Activated naive CD8-positive, alpha-beta T cell treated with anti-CD3 and anti-CD28 coated beads for 36 hours (primary cell): ENCODE measurements around the gene TBKBP1. TPM values are rescaled to one million over a fixed set of nuclear protein-coding genes. Genes with fewer than 3 reads are reported as not detected.

ENCODE experiments used
- DNase-seq: peaks from one replicate; pipeline ENCODE4 v3.0.0; 2021
- H3K27ac Mint-ChIP-seq: one replicate; pipeline ENCODE4 v1.8.0; 2022; ENCODE audit warnings: mild to moderate bottlenecking, moderate library complexity, mixed read lengths
- H3K27me3 Mint-ChIP-seq: one replicate; pipeline ENCODE4 v1.8.0; 2022; ENCODE audit warnings: mild to moderate bottlenecking, mixed read lengths
- H3K36me3 Mint-ChIP-seq: one replicate; pipeline ENCODE4 v1.8.0; 2021; ENCODE audit warnings: mild to moderate bottlenecking, mixed read lengths
- H3K4me1 Mint-ChIP-seq: one replicate; pipeline ENCODE4 v1.8.0; 2021; ENCODE audit warnings: mixed read lengths
- H3K4me3 Mint-ChIP-seq: one replicate; pipeline ENCODE4 v1.8.0; 2022; ENCODE audit warnings: mild to moderate bottlenecking, moderate library complexity, mixed read lengths
- H3K9me3 Mint-ChIP-seq: one replicate; pipeline ENCODE4 v1.8.0; 2022; ENCODE audit warnings: mixed read lengths
- total RNA-seq, 2 experiments: library from RNA; stranded (reverse); gene quantifications; one replicate each; pipeline ENCODE4 v1.2.3, GENCODE V29; 2021

The TBKBP1 gene
- total RNA-seq, 2 experiments from 2014 or later = 11.7 to 11.9 TPM

GRCh38 chr17:47721725-47722124 is 27.8 kb downstream of the TBKBP1 start:
- Mint-ChIP-seq H3K27ac (peak overlapping the region; percentile 99), H3K4me3 (peak overlapping the region; percentile 79), H3K9me3 (no peaks in the 10 kb centered on the region), H3K36me3 (no peaks in the 10 kb centered on the region), H3K4me1 (peaks cover 80% of the 10 kb centered on the region), H3K27me3 (no peaks in the 10 kb centered on the region)
- DNase-seq = no peak

GRCh38 chr17:47724705-47725104 is 30.7 kb downstream of the TBKBP1 start:
- Mint-ChIP-seq H3K27ac (peak overlapping the region; percentile 30), H3K4me1 (peaks cover 70% of the 10 kb centered on the region), H3K27me3 (no peaks in the 10 kb centered on the region), H3K4me3 (no peak overlapping the region), H3K9me3 (no peaks in the 10 kb centered on the region), H3K36me3 (no peaks in the 10 kb centered on the region)
- no peak for DNase-seq

- Mint-ChIP-seq H3K36me3 (no peaks in the 10 kb centered on the region), H3K4me1 (peaks cover 69% of the 10 kb centered on the region), H3K4me3 (no peak overlapping the region), H3K9me3 (no peaks in the 10 kb centered on the region), H3K27me3 (no peaks in the 10 kb centered on the region), H3K27ac (peak overlapping the region; percentile 35)
- DNase-seq = no peak
Observed at GRCh38 chr17:47725446-47726111, 31.6 kb downstream of the TBKBP1 start.

GRCh38 chr17:47726796-47727703 is 33.1 kb downstream of the TBKBP1 start:
- Mint-ChIP-seq H3K4me3 (no peak overlapping the region), H3K4me1 (peaks cover 71% of the 10 kb centered on the region), H3K27ac (no peak overlapping the region), H3K27me3 (no peaks in the 10 kb centered on the region), H3K9me3 (no peaks in the 10 kb centered on the region), H3K36me3 (no peaks in the 10 kb centered on the region)
- no peak for DNase-seq

GRCh38 chr17:47727704-47728036 is 33.7 kb downstream of the TBKBP1 start:
- no peak for DNase-seq

DNA sequence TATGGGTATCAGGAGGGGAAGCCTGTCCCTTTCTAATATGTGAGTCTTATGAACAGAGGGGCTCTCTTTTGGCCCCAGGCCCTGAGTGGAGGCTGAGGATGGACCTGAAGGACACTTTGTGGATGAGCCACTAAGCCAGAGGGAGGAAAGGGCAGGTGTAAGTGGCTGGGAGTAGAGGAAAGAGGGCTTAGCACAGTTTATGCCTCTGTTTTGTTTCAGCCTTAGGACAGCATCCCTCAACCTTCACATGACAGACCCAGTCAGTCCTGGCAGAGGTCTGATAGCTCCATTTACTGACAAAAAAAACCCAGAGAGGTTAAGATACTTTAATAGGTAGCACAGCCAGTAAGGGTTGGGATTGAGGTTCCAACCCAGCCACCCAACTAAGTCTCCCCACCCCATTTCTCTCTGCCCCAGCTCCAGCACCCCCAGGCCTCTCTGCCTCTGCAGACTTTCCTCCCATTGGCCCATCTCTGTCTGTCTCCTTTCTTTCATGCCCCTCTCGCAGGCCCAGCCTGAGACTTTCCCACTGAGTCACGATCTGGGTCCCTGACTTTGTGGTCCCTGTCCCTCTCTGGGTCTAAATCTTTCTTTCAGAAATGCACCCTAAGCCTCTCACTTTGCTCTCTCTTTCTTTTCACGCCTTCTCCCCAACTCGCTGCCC is 34.4 kb downstream of the TBKBP1 start:
- Mint-ChIP-seq H3K36me3 (no peaks in the 10 kb centered on the region), H3K27ac (peak overlapping the region; percentile 52), H3K9me3 (no peaks in the 10 kb centered on the region), H3K4me1 (peaks cover 71% of the 10 kb centered on the region), H3K4me3 (no peak overlapping the region), H3K27me3 (no peaks in the 10 kb centered on the region)
- no peak for DNase-seq

More at GRCh38 chr17:47727704-47728036, 33.7 kb downstream of the TBKBP1 start:
- no peaks in the 10 kb centered on the region for H3K27me3 Mint-ChIP-seq
- H3K27ac Mint-ChIP-seq = no peak overlapping the region
- no peaks in the 10 kb centered on the region for H3K9me3 Mint-ChIP-seq
- H3K4me3 Mint-ChIP-seq = no peak overlapping the region
- no peaks in the 10 kb centered on the region for H3K36me3 Mint-ChIP-seq
- H3K4me1 Mint-ChIP-seq = peaks cover 71% of the 10 kb centered on the region

DNA sequence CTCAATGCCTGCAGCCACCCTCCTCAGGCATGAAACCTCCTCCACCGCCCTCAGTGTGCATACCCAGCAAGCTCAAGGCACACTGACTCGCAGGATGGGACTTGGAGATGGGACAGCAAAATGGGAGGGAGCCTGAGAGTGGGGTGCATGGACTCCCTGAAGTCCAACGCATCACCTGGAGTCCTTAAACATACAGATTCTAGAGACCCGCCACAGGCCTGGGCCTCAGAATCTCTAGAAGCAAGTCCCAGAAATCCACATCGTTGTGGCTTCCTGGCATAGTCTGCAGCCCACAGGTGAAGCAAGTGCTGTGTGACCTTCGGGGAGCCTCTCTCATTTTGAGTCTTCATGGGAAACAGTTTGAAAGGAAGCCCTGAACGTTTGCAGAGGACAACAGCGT is 35.5 kb downstream of the TBKBP1 start:
- Mint-ChIP-seq H3K27ac (peak overlapping the region; percentile 59), H3K4me1 (peaks cover 70% of the 10 kb centered on the region), H3K4me3 (no peak overlapping the region), H3K27me3 (no peaks in the 10 kb centered on the region), H3K36me3 (peaks cover 8% of the 10 kb centered on the region), H3K9me3 (no peaks in the 10 kb centered on the region)
- no peak for DNase-seq

DNA sequence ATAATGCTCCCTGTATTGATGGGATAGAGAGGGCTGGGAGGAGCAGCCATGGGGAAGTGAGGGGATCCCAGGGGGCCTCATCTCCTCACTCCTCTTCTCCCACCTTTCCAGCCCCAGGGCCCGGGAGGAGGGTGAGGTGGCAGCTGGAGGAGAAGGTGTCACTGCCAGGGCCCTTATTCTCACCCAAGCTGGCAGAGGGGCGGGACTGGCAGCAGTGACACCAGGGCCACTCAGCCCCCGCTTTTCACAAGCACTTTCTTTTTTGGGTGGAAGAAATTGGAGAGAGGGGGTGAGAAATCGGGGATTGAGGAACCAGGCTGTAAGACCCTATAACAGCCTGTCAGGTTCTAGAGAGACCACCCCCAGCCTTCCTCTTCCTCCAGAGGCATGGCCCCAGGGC is 36.7 kb downstream of the TBKBP1 start:
- H3K9me3 Mint-ChIP-seq = no peaks in the 10 kb centered on the region
- peaks cover 63% of the 10 kb centered on the region for H3K4me1 Mint-ChIP-seq
- H3K4me3 Mint-ChIP-seq = no peak overlapping the region
- H3K36me3 Mint-ChIP-seq = peaks cover 20% of the 10 kb centered on the region
- no peaks in the 10 kb centered on the region for H3K27me3 Mint-ChIP-seq
- DNase-seq = no peak
- peak overlapping the region; percentile 62 for H3K27ac Mint-ChIP-seq

DNA sequence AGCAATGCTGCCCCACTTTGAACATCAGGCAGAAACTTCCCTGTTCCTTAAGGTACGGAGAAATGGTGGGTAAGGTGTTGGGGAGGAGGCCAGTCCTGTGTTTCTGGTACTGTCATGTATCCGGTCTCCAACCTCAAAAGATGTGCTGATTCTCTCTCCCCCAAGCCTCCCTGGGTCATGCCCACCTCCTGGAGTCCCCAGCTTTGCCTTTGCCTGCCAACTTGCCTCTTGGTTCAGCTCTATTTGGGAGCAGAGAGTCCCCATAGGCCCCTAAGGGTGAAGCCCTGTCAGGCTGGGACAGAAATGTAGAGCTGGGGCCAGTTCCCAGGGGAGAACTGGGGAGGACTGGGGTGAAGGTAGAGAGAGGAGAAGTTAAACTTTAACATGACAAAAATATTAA is 37.4 kb downstream of the TBKBP1 start:
- Mint-ChIP-seq H3K4me3 (no peak overlapping the region), H3K27me3 (no peaks in the 10 kb centered on the region), H3K36me3 (peaks cover 27% of the 10 kb centered on the region), H3K4me1 (peaks cover 63% of the 10 kb centered on the region), H3K9me3 (no peaks in the 10 kb centered on the region), H3K27ac (peak overlapping the region; percentile 62)
- DNase-seq = no peak

GRCh38 chr17:47732399-47733046 is 38.6 kb downstream of the TBKBP1 start:
- no peak for DNase-seq
- Mint-ChIP-seq H3K27ac (peak overlapping the region; percentile 90), H3K4me1 (peaks cover 65% of the 10 kb centered on the region), H3K27me3 (no peaks in the 10 kb centered on the region), H3K36me3 (peaks cover 36% of the 10 kb centered on the region), H3K4me3 (peak overlapping the region; percentile 84), H3K9me3 (no peaks in the 10 kb centered on the region)

DNA sequence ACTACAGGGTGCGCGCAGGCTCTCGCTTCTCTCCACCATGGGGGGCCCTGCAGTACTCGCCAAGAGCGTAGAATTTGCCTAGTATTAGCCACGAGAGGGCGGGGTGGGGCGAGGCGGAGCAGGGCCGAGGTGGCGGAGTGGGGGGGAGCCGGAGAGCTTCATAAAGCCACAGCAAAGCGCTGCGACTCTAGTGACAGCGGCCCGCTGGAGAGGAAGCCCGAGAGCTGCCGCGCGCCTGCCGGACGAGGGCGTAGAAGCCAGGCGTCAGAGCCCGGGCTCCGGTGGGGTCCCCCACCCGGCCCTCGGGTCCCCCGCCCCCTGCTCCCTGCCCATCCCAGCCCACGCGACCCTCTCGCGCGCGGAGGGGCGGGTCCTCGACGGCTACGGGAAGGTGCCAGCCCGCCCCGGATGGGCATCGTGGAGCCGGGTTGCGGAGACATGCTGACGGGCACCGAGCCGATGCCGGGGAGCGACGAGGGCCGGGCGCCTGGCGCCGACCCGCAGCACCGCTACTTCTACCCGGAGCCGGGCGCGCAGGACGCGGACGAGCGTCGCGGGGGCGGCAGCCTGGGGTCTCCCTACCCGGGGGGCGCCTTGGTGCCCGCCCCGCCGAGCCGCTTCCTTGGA is 39.2 kb downstream of the TBKBP1 start, which contains the start of gene TBX21:
TBX21 (plus strand) TSS at position 190 of the 627 bp plus-strand sequence; CDS start at position 409, 219 bp downstream.
- peak within 1 kb of the TSS; percentile 100 for H3K4me3 Mint-ChIP-seq
- no peaks in the 10 kb centered on the region for H3K9me3 Mint-ChIP-seq
- peaks cover 64% of the 10 kb centered on the region for H3K4me1 Mint-ChIP-seq
- no peaks in the 10 kb centered on the region for H3K27me3 Mint-ChIP-seq
- H3K36me3 Mint-ChIP-seq = peaks cover 38% of the 10 kb centered on the region
- DNase-seq = peak; percentile 94
- peak within 1 kb of the TSS; percentile 97 for H3K27ac Mint-ChIP-seq

- peaks cover 44% of the 10 kb centered on the region for H3K36me3 Mint-ChIP-seq
- no peak for DNase-seq
Observed at GRCh38 chr17:47733674-47734410, 39.9 kb downstream of the TBKBP1 start.

GRCh38 chr17:47735139-47735464 is 41.1 kb downstream of the TBKBP1 start:
- Mint-ChIP-seq H3K27me3 (no peaks in the 10 kb centered on the region), H3K4me1 (peaks cover 61% of the 10 kb centered on the region), H3K27ac (peak overlapping the region; percentile 97), H3K4me3 (peak overlapping the region; percentile 100), H3K9me3 (no peaks in the 10 kb centered on the region), H3K36me3 (peaks cover 50% of the 10 kb centered on the region)
- DNase-seq = no peak

More at GRCh38 chr17:47733674-47734410, 39.9 kb downstream of the TBKBP1 start:
- peaks cover 61% of the 10 kb centered on the region for H3K4me1 Mint-ChIP-seq
- peak overlapping the region; percentile 100 for H3K4me3 Mint-ChIP-seq
- no peaks in the 10 kb centered on the region for H3K27me3 Mint-ChIP-seq
- H3K27ac Mint-ChIP-seq = peak overlapping the region; percentile 97
- no peaks in the 10 kb centered on the region for H3K9me3 Mint-ChIP-seq

DNA sequence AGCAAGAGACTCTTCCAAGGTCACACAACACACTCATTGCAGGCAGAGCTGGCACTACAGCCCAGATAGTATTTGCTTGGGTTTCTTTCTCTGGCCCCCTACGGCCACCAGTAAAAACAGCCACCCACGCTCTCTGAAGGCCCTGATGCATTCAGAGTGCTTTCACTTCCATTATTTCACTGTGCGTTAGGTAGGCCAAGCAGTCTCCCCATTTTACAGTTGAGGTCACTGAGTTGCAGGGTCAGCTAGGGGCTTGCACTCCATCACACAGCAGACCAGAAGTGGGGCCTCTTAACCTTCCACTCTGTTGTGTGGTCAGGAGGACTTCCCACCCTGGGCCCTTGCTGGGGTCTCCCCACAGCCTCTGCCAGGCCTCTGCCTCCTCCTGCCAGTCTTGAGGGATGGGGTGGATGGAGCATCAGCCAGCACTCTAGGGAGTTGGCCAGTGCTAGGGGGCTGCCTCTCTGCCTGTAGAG is 41.6 kb downstream of the TBKBP1 start:
- peaks cover 62% of the 10 kb centered on the region for H3K4me1 Mint-ChIP-seq
- no peaks in the 10 kb centered on the region for H3K9me3 Mint-ChIP-seq
- H3K27ac Mint-ChIP-seq = peak overlapping the region; percentile 97
- DNase-seq = peak; percentile 38
- peaks cover 54% of the 10 kb centered on the region for H3K36me3 Mint-ChIP-seq
- peak overlapping the region; percentile 100 for H3K4me3 Mint-ChIP-seq
- H3K27me3 Mint-ChIP-seq = no peaks in the 10 kb centered on the region
